BJ (cell line): ENCODE data around the gene RTEL1. TPM values are rescaled to one million over a fixed set of nuclear protein-coding genes. Genes with fewer than 3 reads are reported as not detected.

Source experiments
- CTCF ChIA-PET: fragments of 350-600 bp; formaldehyde crosslinking; extraction: SDS; loops from one replicate; lab custom pipeline; 2021; ENCODE audit warnings: antibody characterized with exemption, inconsistent platforms; lab: Yijun Ruan, JAX
- POLR2A ChIA-PET: fragments of 300-600 bp; sonication (Branson Sonifier 250); formaldehyde crosslinking; extraction: SDS; loops from one replicate; lab custom pipeline; 2021; ENCODE audit warnings: antibody characterized with exemption; lab: Charles Lee
- DNase-seq: peaks from one replicate; pipeline ENCODE4 v3.0.0-alpha.2; 2011; ENCODE audit warnings: low read depth
- H3K27me3 ChIP-seq: 2 replicates; pipeline ENCODE4 v1.6.0; 2011; ENCODE audit warnings: low read length; ENCODE audit not compliant: control insufficient read depth, insufficient read depth
- H3K36me3 ChIP-seq: 2 replicates; pipeline ENCODE4 v1.5.1; 2011; ENCODE audit warnings: low read length; ENCODE audit not compliant: control insufficient read depth, insufficient read depth
- H3K4me3 ChIP-seq: 2 replicates; pipeline ENCODE4 v1.5.1; 2011; ENCODE audit warnings: low read depth, mild to moderate bottlenecking, control low read depth, low read length
- polyA plus RNA-seq: library from polyadenylated mRNA; depleted of rRNA; stranded (reverse); fragments of >200 nt; gene quantifications from 2 replicates; pipeline ENCODE4 v1.2.3, GENCODE V29; 2011
- TF ChIP-seq, protein P1 (sequence below): IDR thresholded peaks from 2 replicates; pipeline ENCODE4 v1.5.1; 2011; ENCODE audit warnings: low read depth, mild to moderate bottlenecking, control low read depth, inconsistent platforms, low read length, moderate library complexity; ENCODE audit not compliant: insufficient read depth

The RTEL1 gene
- polyA plus RNA-seq, 1 experiment, result 18.3 TPM

GRCh38 chr20:63699466-63700198, 41.5 kb downstream of the RTEL1 start:
- no peak for DNase-seq
- peaks cover 24% of the 10 kb centered on the region for H3K36me3 ChIP-seq
- TF ChIP-seq, protein P1, sequence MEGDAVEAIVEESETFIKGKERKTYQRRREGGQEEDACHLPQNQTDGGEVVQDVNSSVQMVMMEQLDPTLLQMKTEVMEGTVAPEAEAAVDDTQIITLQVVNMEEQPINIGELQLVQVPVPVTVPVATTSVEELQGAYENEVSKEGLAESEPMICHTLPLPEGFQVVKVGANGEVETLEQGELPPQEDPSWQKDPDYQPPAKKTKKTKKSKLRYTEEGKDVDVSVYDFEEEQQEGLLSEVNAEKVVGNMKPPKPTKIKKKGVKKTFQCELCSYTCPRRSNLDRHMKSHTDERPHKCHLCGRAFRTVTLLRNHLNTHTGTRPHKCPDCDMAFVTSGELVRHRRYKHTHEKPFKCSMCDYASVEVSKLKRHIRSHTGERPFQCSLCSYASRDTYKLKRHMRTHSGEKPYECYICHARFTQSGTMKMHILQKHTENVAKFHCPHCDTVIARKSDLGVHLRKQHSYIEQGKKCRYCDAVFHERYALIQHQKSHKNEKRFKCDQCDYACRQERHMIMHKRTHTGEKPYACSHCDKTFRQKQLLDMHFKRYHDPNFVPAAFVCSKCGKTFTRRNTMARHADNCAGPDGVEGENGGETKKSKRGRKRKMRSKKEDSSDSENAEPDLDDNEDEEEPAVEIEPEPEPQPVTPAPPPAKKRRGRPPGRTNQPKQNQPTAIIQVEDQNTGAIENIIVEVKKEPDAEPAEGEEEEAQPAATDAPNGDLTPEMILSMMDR, result no peak
- ChIA-PET CTCF (interaction anchor here (0.6 to 1.1 kb wide), 2 partner anchors 8 to 162 kb away, joined by 4 read pairs; partner anchors contain the start of genes ARFRP1 and ZGPAT), POLR2A (interaction anchor here (0.8 kb wide), 1 partner anchor 8 kb away, joined by 6 read pairs; the partner anchor contains the start of genes ARFRP1 and ZGPAT)
- H3K4me3 ChIP-seq, result no peak overlapping the region
- H3K27me3 ChIP-seq, result no peaks in the 10 kb centered on the region

GRCh38 chr20:63700199-63701050, 42.3 kb downstream of the RTEL1 start:
- TF ChIP-seq, protein P1, result no peak
- CTCF ChIA-PET, result no interaction called here
- Histone ChIP-seq H3K27me3 (no peaks in the 10 kb centered on the region), H3K36me3 (peaks cover 30% of the 10 kb centered on the region), H3K4me3 (no peak overlapping the region)
- POLR2A ChIA-PET, result no interaction called here
- DNase-seq, result no peak

DNA sequence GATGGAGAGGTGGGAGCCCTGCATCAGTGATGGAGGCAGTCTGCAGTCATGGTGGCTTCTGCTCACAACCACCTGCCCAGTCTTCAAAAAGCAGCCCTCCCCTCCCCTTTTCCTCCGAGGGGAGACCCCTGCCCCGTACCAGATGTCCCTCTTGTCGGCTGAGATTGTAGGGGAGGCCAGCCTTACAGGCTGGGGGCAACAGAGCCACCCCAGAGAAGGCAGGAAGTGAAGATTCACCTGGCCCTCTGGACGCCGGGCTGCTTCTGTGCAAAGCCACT, 42.9 kb downstream of the RTEL1 start:
- CTCF ChIA-PET, result no interaction called here
- TF ChIP-seq, protein P1, result no peak
- Histone ChIP-seq H3K4me3 (no peak overlapping the region), H3K36me3 (peaks cover 32% of the 10 kb centered on the region), H3K27me3 (no peaks in the 10 kb centered on the region)
- no peak for DNase-seq
- POLR2A ChIA-PET, result no interaction called here

DNA sequence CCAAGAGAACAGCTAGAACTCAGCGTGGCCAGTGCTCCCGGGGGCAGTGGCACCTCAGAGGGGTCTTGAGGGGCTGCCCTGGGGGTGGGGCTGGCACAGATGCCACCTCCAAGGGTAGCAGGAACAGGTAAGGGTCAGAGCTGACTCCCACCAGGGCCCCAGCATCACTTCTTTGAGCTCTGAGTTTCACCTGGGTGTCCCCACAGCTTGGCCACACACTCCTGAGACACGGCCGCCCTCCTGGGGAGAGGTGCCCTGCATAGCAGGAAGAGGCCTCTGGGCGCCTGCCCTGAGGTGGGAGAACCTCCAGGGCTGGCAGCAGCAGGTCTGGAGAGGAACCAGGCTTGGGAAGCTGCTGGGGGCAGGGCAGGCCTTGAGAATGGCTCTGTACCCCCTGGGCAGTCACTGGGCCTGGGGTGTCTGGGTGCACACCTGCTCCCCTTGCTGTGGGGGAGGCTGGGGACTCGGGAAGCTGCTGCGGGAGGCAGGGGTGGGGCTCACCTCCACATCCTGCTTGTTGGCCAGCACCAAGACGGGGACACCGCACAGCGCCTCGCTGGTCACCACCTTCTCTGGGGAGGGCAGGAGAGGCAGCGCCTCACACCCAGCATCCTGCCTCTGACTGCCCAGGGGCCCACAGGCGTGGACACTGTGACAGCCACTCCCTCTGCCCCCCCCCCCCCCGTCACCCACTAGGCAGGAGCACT, 43.4 kb downstream of the RTEL1 start:
- Histone ChIP-seq H3K27me3 (no peaks in the 10 kb centered on the region), H3K4me3 (no peak overlapping the region), H3K36me3 (peaks cover 31% of the 10 kb centered on the region)
- ChIA-PET POLR2A (no interaction called here), CTCF (no interaction called here)
- no peak for DNase-seq
- TF ChIP-seq, protein P1, result no peak
